ENCODE results near the gene CAMK1D. TPM values are rescaled to one million over a fixed set of nuclear protein-coding genes. Genes with fewer than 3 reads are reported as not detected.

The CAMK1D gene
- total RNA-seq, 1 donor from 2014 or later, result 58.8 TPM

GRCh38 chr10:12547301-12547771, 198.0 kb downstream of the CAMK1D start:
- CTCF ChIA-PET, result no interaction called here
- Mint-ChIP-seq H3K36me3 (ENCODE audit: low read depth) (peaks cover 10% of the 10 kb centered on the region), H3K4me3 (no peak overlapping the region), H3K4me1 (peaks cover 41% of the 10 kb centered on the region), H3K9me3 (peaks cover 6% of the 10 kb centered on the region), H3K27ac (no peak overlapping the region), H3K27me3 (no peaks in the 10 kb centered on the region)
- intact Hi-C loops (cut with micrococcal nuclease), result no loop called here
- ATAC-seq (ENCODE audit: low read depth) (no peak), DNase-seq (no peak)
- no peak for TF ChIP-seq CTCF (IDR thresholded peaks at IDR 0.05)
- POLR2A ChIA-PET, result interaction anchor here (0.7 kb wide), 1 partner anchor 29 kb away, joined by 4 read pairs; no protein-coding TSS in a partner anchor

GRCh38 chr10:12549297-12549696, 199.9 kb downstream of the CAMK1D start:
- no peak for DNase-seq
- no peak for TF ChIP-seq CTCF (IDR thresholded peaks at IDR 0.05)
- H3K27ac Mint-ChIP-seq, result no peak overlapping the region
- no peaks in the 10 kb centered on the region for H3K27me3 Mint-ChIP-seq
- no peak for ATAC-seq (ENCODE audit: low read depth)
- H3K4me1 Mint-ChIP-seq, result peaks cover 40% of the 10 kb centered on the region
- CTCF ChIA-PET, result no interaction called here
- H3K9me3 Mint-ChIP-seq, result peaks cover 6% of the 10 kb centered on the region
- H3K4me3 Mint-ChIP-seq, result no peak overlapping the region
- peaks cover 20% of the 10 kb centered on the region for H3K36me3 Mint-ChIP-seq (ENCODE audit: low read depth)
- POLR2A ChIA-PET, result no interaction called here
- intact Hi-C loops (cut with micrococcal nuclease), result no loop called here

- peaks cover 4% of the 10 kb centered on the region for H3K9me3 Mint-ChIP-seq
- TF ChIP-seq CTCF (IDR thresholded peaks at IDR 0.05), result no peak
- no peak overlapping the region for H3K4me3 Mint-ChIP-seq
- no peak overlapping the region for H3K27ac Mint-ChIP-seq
- DNase-seq (no peak), ATAC-seq (ENCODE audit: low read depth) (no peak)
- H3K4me1 Mint-ChIP-seq, result peaks cover 40% of the 10 kb centered on the region
- ChIA-PET POLR2A (no interaction called here), CTCF (no interaction called here)
- intact Hi-C loops (cut with micrococcal nuclease), result no loop called here
- peaks cover 32% of the 10 kb centered on the region for H3K36me3 Mint-ChIP-seq (ENCODE audit: low read depth)
- H3K27me3 Mint-ChIP-seq, result no peaks in the 10 kb centered on the region
Measured at GRCh38 chr10:12550994-12551393, 201.6 kb downstream of the CAMK1D start.

GRCh38 chr10:12556039-12556438, 206.7 kb downstream of the CAMK1D start:
- intact Hi-C loops (cut with micrococcal nuclease), result no loop called here
- DNase-seq (no peak), ATAC-seq (ENCODE audit: low read depth) (peak; percentile 56)
- Mint-ChIP-seq H3K4me3 (no peak overlapping the region), H3K27me3 (no peaks in the 10 kb centered on the region), H3K27ac (peak overlapping the region; percentile 62), H3K36me3 (ENCODE audit: low read depth) (peaks cover 40% of the 10 kb centered on the region), H3K9me3 (no peaks in the 10 kb centered on the region), H3K4me1 (peaks cover 45% of the 10 kb centered on the region)
- POLR2A ChIA-PET, result no interaction called here
- CTCF ChIA-PET, result no interaction called here
- TF ChIP-seq CTCF (IDR thresholded peaks at IDR 0.05), result no peak

GRCh38 chr10:12559578-12560178, 210.3 kb downstream of the CAMK1D start:
- CTCF ChIA-PET, result no interaction called here

More at GRCh38 chr10:12559578-12560178, 210.3 kb downstream of the CAMK1D start:
- H3K9me3 Mint-ChIP-seq, result no peaks in the 10 kb centered on the region
- ATAC-seq (ENCODE audit: low read depth) (no peak), DNase-seq (no peak)
- peak overlapping the region; percentile 51 for H3K27ac Mint-ChIP-seq
- no peak overlapping the region for H3K4me3 Mint-ChIP-seq
- H3K4me1 Mint-ChIP-seq, result peaks cover 79% of the 10 kb centered on the region
- no peaks in the 10 kb centered on the region for H3K27me3 Mint-ChIP-seq
- no peak for TF ChIP-seq CTCF (IDR thresholded peaks at IDR 0.05)
- intact Hi-C loops (cut with micrococcal nuclease), result no loop called here
- POLR2A ChIA-PET, result no interaction called here
- H3K36me3 Mint-ChIP-seq (ENCODE audit: low read depth), result peaks cover 31% of the 10 kb centered on the region

Measured in activated B cell treated with CpG ODN at 0.5 μM for 24 hours (primary cell).